ENCODE data around the gene ABHD2. TPM values are rescaled to one million over a fixed set of nuclear protein-coding genes. Genes with fewer than 3 reads are reported as not detected.
A peak's percentile ranks its signal among the peaks of the same experiment; 100 is the strongest.
"Not testable (repeated sequence)": the region's sequence is repeated elsewhere in the genome, so short reads cannot be mapped to it uniquely, and the experiment has no call there.

Gene ABHD2
- total and polyA plus RNA-seq, 12 donors, result 5.6 to 316 (median 135) TPM

DNA sequence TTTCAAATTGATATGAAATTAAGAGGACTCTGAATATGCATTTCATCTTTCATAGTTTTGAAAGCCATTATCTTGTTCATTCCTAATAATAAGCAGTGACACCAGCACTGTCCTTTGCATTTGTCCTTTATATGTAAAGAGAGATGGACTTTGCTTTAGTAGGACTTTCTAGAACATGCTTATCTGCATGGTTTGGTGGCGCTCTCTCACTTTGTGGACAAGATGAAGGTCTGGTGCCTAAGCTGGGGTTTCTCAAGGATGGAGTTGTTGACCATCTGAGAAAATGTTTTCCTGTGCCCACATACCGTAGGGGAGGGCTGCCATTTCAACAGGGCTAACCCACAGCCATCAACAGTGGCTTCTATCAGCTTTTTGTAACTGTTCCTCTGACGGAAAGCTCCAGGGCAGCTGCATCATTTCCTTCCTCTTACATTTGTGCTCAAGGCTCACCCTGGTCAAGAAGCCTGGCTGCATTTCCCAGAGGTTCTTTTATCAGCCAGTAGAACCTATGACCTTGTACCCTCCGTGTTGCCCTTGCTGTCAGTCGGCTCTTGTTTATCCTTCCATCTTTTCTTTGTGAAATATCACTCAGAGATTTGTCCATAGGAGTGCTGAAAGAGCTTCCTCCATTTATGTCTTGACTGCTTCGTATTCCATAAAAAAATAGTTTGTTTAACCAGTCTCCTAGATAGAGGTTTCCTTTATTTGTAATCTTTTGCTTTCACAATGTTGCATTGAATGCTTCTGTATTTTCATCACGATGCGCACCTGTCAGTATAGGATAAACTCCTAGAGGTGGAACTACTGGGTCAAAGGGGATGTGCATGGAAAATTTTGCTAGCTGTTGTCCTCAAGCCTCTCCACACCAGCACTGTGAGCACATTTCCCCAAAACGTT, 44.6 kb downstream of the ABHD2 start:
- TF ChIP-seq POLR2A (IDR thresholded peaks at IDR 0.05), result no peak
- TF ChIP-seq, protein P1, sequence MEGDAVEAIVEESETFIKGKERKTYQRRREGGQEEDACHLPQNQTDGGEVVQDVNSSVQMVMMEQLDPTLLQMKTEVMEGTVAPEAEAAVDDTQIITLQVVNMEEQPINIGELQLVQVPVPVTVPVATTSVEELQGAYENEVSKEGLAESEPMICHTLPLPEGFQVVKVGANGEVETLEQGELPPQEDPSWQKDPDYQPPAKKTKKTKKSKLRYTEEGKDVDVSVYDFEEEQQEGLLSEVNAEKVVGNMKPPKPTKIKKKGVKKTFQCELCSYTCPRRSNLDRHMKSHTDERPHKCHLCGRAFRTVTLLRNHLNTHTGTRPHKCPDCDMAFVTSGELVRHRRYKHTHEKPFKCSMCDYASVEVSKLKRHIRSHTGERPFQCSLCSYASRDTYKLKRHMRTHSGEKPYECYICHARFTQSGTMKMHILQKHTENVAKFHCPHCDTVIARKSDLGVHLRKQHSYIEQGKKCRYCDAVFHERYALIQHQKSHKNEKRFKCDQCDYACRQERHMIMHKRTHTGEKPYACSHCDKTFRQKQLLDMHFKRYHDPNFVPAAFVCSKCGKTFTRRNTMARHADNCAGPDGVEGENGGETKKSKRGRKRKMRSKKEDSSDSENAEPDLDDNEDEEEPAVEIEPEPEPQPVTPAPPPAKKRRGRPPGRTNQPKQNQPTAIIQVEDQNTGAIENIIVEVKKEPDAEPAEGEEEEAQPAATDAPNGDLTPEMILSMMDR (IDR thresholded peaks at IDR 0.05), result no peak
- WGBS, 4 donors, result 31 to 37% (median 33%) methylated on average over 9 of the region's 9 CpGs
- no peak overlapping the region for H3K4me3 ChIP-seq
- no peaks in the 10 kb centered on the region for H3K9me3 ChIP-seq (replicated peaks in 1 of 3)
- H3K27ac ChIP-seq, result peak overlapping the region; percentile 17 to 73 (median 58)
- peaks cover 0 to 13% of the 10 kb centered on the region in 2 donors for H3K36me3 ChIP-seq (replicated peaks in 1 of 2)
- peak in 6 of 7 donors; percentile 48 to 81 (median 63) for DNase-seq
- intact Hi-C loops (cut with DNase I), result no loop called here
- H3K27me3 ChIP-seq, result no peaks in the 10 kb centered on the region
- peaks cover 31 to 63% of the 10 kb centered on the region in 2 donors for H3K4me1 ChIP-seq (replicated peaks in 1 of 2)

DNA sequence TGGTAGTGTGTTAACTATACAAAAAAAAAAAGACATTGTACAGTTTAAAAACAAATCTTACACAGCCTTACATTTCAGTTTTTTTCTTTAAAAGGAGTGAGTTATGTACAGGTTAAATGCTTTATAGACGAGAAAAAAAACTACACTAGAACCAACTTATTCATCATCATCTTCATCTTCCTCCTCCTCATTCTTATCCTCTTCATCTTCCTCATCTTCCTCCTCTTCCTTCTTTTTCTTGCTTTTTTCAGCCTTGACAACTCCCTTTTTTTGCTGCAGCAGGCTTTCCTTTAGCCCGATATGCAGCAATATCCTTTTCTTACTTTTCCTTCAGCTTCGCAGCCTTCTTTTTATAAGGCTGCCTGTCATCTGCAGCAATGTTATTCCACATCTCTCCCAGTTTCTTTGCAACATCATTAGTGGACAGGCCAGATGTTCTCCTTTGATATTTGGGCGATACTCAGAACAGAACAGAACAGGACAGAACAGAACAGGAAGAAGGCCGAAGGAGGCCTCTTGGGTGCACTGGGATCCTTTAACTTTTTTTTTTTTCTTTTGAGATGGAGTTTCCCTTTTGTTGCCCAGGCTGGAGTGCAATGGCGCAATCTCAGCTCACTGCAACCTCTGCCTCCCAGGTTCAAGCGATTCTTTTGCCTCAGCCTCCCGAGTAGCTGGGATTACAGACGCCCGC, 47.3 kb downstream of the ABHD2 start:
- WGBS, 4 donors, result 73 to 76% (median 75%) methylated on average over 10 of the region's 10 CpGs
- intact Hi-C loops (cut with DNase I); DNase-seq; H3K4me3 ChIP-seq; H3K9me3 ChIP-seq (replicated peaks in 1 of 3); H3K36me3 ChIP-seq (replicated peaks in 1 of 2); H3K27me3 ChIP-seq: not testable (repeated sequence)
- H3K27ac ChIP-seq, result peak overlapping the region in 3 of 5 donors; percentile 53 to 76 (median 62)
- peaks cover 51 to 75% of the 10 kb centered on the region in 2 donors for H3K4me1 ChIP-seq (replicated peaks in 1 of 2)

DNA sequence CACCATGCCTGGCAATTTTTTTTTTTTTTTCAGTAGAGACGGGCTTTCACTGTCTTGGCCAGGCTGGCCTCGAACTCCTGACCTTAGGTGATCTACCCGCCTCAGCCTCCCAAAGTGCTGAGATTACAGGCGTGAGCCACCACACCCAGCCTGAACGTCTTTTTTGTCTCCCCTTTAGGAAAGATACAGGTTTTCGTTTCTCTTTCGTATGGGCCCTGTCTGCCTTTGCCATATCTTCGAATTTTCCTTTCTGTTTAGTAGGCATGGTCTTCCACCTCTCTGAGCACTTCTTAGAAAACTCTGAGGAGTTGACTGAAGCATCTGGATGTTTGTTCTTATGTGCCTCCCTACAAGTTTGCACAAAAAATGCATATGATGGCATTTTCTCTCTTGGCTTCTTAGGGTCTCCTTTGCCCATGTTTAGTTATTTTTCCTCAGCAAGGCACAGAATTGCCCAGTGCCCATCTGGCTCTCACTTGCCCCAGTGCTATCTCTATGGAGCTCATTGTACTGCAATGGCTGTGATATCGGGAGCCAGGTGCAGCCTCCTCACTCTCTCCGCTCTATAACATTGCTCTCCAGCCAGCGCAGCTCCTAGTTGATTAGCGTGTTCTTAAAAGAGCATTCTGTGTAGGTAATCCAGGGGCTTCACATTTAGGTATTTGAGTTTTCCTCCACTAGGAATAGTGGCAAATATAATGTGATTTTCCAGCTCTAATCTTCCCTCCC, 48.0 kb downstream of the ABHD2 start:
- intact Hi-C loops (cut with DNase I), result no loop called here
- 82 to 94% (median 85%) methylated on average over 12 of the region's 12 CpGs for WGBS, 4 donors
- Histone ChIP-seq H3K27me3 (no peaks in the 10 kb centered on the region), H3K36me3 (replicated peaks in 1 of 2) (peaks cover 0 to 5% of the 10 kb centered on the region in 2 donors), H3K9me3 (replicated peaks in 1 of 3) (no peaks in the 10 kb centered on the region), H3K27ac (peak overlapping the region in 4 of 5 donors; percentile 53 to 79 (median 69)), H3K4me3 (no peak overlapping the region), H3K4me1 (replicated peaks in 1 of 2) (peaks cover 51 to 82% of the 10 kb centered on the region in 2 donors)
- TF ChIP-seq POLR2A (IDR thresholded peaks at IDR 0.05), result no peak
- TF ChIP-seq, protein P1 (IDR thresholded peaks at IDR 0.05), result no peak
- DNase-seq, result no peak

DNA sequence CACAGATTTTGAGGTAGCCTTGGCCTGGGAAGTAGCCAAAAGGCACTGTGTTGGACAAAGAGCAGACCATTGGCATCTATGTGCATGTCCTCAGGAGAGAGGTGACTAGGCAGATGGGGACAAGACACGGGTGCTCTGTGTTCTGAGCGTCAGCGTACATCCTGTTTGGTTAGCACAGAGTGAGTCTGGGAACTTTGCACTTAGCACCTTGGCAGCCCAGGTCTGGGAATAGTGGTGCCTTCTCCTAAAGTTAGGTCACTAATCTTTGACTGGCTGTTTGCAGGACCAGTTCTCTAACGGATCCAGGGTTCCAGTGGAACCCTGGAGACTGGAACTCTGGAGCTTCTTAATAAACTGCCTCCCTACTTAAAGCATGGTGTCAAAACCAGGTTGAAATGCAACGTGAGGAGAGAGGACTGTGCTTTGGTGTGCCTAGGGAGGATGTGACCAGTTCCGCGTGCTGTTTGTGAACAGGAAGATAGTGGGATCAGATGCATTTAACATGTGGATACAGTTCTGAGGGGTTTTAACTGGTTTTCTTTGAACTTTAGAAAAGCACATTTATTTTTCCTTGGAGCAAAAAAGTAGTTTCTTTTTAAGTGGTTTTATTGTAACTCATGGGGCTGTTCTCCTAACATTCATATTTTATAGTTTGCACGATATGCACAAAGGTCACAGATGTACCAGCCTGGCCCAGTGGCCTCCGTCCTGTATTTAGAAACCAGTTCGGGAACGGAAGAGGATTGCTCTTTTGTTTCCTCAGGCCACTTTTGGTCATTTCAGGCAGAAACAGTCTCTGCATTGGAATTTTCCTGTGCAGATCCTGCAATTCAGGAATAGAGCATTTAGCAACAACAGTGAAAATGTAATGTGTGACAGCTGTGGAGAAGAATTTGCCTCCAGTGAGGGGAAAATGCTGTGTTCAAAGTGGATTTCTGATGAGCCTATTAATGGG, 48.8 kb downstream of the ABHD2 start:
- intact Hi-C loops (cut with DNase I), result no loop called here
- no peaks in the 10 kb centered on the region for H3K27me3 ChIP-seq
- peak in 5 of 7 donors; percentile 40 to 90 (median 58) for DNase-seq
- peaks cover 0 to 5% of the 10 kb centered on the region in 2 donors for H3K36me3 ChIP-seq (replicated peaks in 1 of 2)
- H3K4me1 ChIP-seq (replicated peaks in 1 of 2), result peaks cover 51 to 91% of the 10 kb centered on the region in 2 donors
- TF ChIP-seq, protein P1 (IDR thresholded peaks at IDR 0.05), result no peak
- no peak for TF ChIP-seq POLR2A (IDR thresholded peaks at IDR 0.05)
- 39 to 50% (median 46%) methylated on average over 9 to 11 of the region's 11 CpGs for WGBS, 4 donors
- peak overlapping the region; percentile 1 to 79 (median 62) for H3K27ac ChIP-seq
- H3K9me3 ChIP-seq (replicated peaks in 1 of 3), result no peaks in the 10 kb centered on the region
- H3K4me3 ChIP-seq, result no peak overlapping the region

Data from adrenal gland (tissue), 12 donors.